SK-N-SH treated with all-trans-retinoic acid at 6 μM for 48 hours (cell line): Measurements from ENCODE around the gene CEMP1.

ENCODE experiments used
- ATAC-seq: fragments of 200-7000 bp; cut with Tn5 transposase; 3 replicates; pipeline ENCODE4 v1.9.1; 2020; ENCODE audit warnings: mild to moderate bottlenecking, moderate library complexity
- ARNTL ChIP-seq: fragments of 450-650 bp; formaldehyde crosslinking; IDR thresholded peaks from 2 replicates; pipeline ENCODE4 v1.5.0; 2020; ENCODE audit warnings: low read depth, mild to moderate bottlenecking, moderate library complexity, borderline replicate concordance
- BACH2 ChIP-seq: fragments of 250-450 bp; sonication (Bioruptor Pico); IDR thresholded peaks from 2 replicates; pipeline ENCODE4 v1.9.0; 2021; ENCODE audit warnings: mild to moderate bottlenecking, borderline replicate concordance
- CSRNP3 ChIP-seq: fragments of 250-450 bp; sonication (Bioruptor Pico); IDR thresholded peaks from 2 replicates; pipeline ENCODE4 v1.5.1; 2021; ENCODE audit warnings: mild to moderate bottlenecking, moderate library complexity
- ESRRG ChIP-seq: fragments of 250-450 bp; sonication (Bioruptor Pico); IDR thresholded peaks from 2 replicates; pipeline ENCODE4 v1.6.1; 2021; ENCODE audit warnings: mild to moderate bottlenecking
- GLIS3 ChIP-seq: fragments of 250-450 bp; sonication (Bioruptor Pico); IDR thresholded peaks from 2 replicates; pipeline ENCODE4 v1.5.0; 2020; ENCODE audit warnings: mild to moderate bottlenecking, moderate library complexity
- ISL1 ChIP-seq: fragments of 250-450 bp; sonication (Bioruptor Pico); IDR thresholded peaks from 2 replicates; pipeline ENCODE4 v2.1.2; 2022; ENCODE audit warnings: mild to moderate bottlenecking, moderate library complexity
- OSR1 ChIP-seq: fragments of 250-450 bp; sonication (Bioruptor Pico); IDR thresholded peaks from 2 replicates; pipeline ENCODE4 v1.8.0; 2022; ENCODE audit warnings: moderate library complexity, mild to moderate bottlenecking, inconsistent platforms
- PPARA ChIP-seq: fragments of 250-450 bp; sonication (Bioruptor Pico); IDR thresholded peaks from 2 replicates; pipeline ENCODE4 v1.5.0; 2020; ENCODE audit warnings: mild to moderate bottlenecking, borderline replicate concordance
- RARB ChIP-seq: fragments of 250-450 bp; sonication (Bioruptor Pico); IDR thresholded peaks from 2 replicates; pipeline ENCODE4 v1.8.0; 2021; ENCODE audit warnings: mild to moderate bottlenecking, moderate library complexity
- SNAI2 ChIP-seq: fragments of 250-450 bp; sonication (Bioruptor Pico); IDR thresholded peaks from 2 replicates; pipeline ENCODE4 v1.5.0; 2020; ENCODE audit warnings: mild to moderate bottlenecking, moderate library complexity
- TCF4 ChIP-seq: fragments of 250-450 bp; sonication (Bioruptor Pico); IDR thresholded peaks from 2 replicates; pipeline ENCODE4 v1.8.0; 2021; ENCODE audit warnings: mild to moderate bottlenecking, moderate library complexity, borderline replicate concordance
- TOX ChIP-seq: fragments of 250-450 bp; sonication (Bioruptor Pico); IDR thresholded peaks from 2 replicates; pipeline ENCODE4 v1.8.0; 2021; ENCODE audit warnings: mild to moderate bottlenecking, moderate library complexity, borderline replicate concordance
- TSHZ2 ChIP-seq: fragments of 250-450 bp; sonication (Bioruptor Pico); IDR thresholded peaks from 2 replicates; pipeline ENCODE4 v1.5.0; 2020; ENCODE audit warnings: mild to moderate bottlenecking, moderate library complexity
- ZC3H10 ChIP-seq: fragments of 250-450 bp; sonication (Bioruptor Pico); IDR thresholded peaks from 2 replicates; pipeline ENCODE4 v1.5.1; 2021; ENCODE audit warnings: mild to moderate bottlenecking, moderate library complexity
- ZFP3 ChIP-seq: fragments of 250-450 bp; sonication (Bioruptor Pico); IDR thresholded peaks from 2 replicates; pipeline ENCODE4 v1.5.0; 2020; ENCODE audit warnings: mild to moderate bottlenecking, moderate library complexity
- ZFP30 ChIP-seq: fragments of 450-650 bp; formaldehyde crosslinking; IDR thresholded peaks from 2 replicates; pipeline ENCODE4 v1.5.0; 2022; ENCODE audit warnings: mild to moderate bottlenecking, moderate library complexity
- ZNF565 ChIP-seq: fragments of 450-650 bp; formaldehyde crosslinking; conservative IDR thresholded peaks from 2 replicates; pipeline ENCODE4 v1.5.0; 2020; ENCODE audit warnings: low read depth, mild to moderate bottlenecking, moderate library complexity
- ZNF70 ChIP-seq: fragments of 450-650 bp; formaldehyde crosslinking; IDR thresholded peaks from 2 replicates; pipeline ENCODE4 v1.5.0; 2020; ENCODE audit warnings: mild to moderate bottlenecking, moderate library complexity
- ZNF8 ChIP-seq: fragments of 450-650 bp; formaldehyde crosslinking; IDR thresholded peaks from 2 replicates; pipeline ENCODE4 v1.5.0; 2020; ENCODE audit warnings: mild to moderate bottlenecking, moderate library complexity
- TF ChIP-seq, protein P1 (sequence below): fragments of 250-450 bp; sonication (Bioruptor Pico); IDR thresholded peaks from 2 replicates; pipeline ENCODE4 v1.8.0; 2020; ENCODE audit warnings: mild to moderate bottlenecking, moderate library complexity, borderline replicate concordance
- TF ChIP-seq, protein P2 (sequence below): fragments of 250-450 bp; sonication (Bioruptor Pico); IDR thresholded peaks from 2 replicates; pipeline ENCODE4 v1.8.0; 2021; ENCODE audit warnings: low read depth, mild to moderate bottlenecking, moderate library complexity, borderline replicate concordance

CEMP1 gene

DNA sequence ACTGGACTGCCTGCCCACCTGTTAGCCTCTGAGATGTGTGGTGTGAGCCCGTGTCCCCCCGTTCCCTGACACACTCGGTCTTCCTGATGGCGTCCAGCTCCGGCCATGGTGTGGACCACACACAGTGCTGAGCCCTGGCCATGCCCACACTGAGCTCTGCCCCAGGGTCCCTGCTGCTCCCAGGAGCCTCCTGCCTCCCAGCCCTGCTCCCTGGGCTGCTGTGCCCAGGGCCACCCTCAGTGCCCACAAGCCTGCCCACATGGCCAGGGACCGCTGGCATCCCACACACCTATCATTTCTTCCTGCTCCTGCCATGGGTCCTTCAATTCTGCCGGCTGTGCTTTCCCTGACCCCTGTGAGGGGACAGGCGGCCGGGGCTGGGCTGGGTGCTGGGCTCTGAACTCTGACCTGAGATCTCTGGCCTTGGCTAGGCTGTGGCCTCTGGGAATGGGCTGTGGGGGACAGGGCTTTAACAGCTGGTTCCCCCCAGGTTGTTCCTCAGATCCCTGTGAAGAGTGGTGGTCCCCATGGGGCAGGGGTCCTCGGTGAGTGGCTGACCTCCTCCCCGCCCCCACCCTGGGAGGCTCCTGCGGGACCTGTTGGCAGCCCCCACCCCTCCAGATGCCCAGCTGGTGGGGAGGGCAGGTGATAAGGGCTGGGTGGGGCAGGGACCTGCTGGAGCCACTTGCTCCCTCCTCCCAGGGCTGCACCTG, 4.0 kb downstream of the CEMP1 start:
- TF ChIP-seq ZNF8 (CRISPR knock-in tag) = no peak
- no peak for TF ChIP-seq PPARA (CRISPR knock-in tag)
- TF ChIP-seq SNAI2 = no peak
- TF ChIP-seq, all 23 proteins: peak for 0
- ATAC-seq = no peak

DNA sequence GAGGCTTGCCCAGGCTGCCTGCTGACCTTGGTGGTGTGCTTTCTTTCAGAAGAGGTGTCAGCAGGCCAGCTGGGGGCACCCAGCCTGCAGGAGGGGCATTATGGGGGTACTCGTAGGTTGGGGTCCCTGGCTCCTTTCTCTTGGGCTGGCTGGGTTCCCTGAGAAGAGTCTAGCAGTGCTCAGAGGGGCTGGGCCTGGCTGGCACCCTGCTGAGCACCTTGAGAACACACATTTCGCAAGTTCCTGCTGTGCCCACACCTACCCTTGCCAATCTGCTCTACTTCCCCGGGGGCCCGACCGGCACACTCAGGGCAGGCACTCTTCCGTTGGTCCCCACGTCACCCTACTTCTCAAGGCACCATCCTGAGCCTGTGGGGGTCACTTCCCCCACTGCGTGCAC, 5.1 kb downstream of the CEMP1 start:
- TF ChIP-seq ZNF565 (no peak), ARNTL (CRISPR knock-in tag) (no peak), BACH2 (CRISPR knock-in tag) (no peak), TCF4 (CRISPR knock-in tag) (no peak), OSR1 (CRISPR knock-in tag) (no peak), ZFP3 (CRISPR knock-in tag) (no peak), ESRRG (CRISPR knock-in tag) (no peak), ZNF70 (CRISPR knock-in tag) (no peak), ZC3H10 (CRISPR knock-in tag) (no peak), RARB (CRISPR knock-in tag) (no peak), GLIS3 (CRISPR knock-in tag) (no peak), SNAI2 (no peak), TOX (CRISPR knock-in tag) (no peak), TSHZ2 (CRISPR knock-in tag) (no peak), ZFP30 (CRISPR knock-in tag) (no peak)
- TF ChIP-seq, protein P1, sequence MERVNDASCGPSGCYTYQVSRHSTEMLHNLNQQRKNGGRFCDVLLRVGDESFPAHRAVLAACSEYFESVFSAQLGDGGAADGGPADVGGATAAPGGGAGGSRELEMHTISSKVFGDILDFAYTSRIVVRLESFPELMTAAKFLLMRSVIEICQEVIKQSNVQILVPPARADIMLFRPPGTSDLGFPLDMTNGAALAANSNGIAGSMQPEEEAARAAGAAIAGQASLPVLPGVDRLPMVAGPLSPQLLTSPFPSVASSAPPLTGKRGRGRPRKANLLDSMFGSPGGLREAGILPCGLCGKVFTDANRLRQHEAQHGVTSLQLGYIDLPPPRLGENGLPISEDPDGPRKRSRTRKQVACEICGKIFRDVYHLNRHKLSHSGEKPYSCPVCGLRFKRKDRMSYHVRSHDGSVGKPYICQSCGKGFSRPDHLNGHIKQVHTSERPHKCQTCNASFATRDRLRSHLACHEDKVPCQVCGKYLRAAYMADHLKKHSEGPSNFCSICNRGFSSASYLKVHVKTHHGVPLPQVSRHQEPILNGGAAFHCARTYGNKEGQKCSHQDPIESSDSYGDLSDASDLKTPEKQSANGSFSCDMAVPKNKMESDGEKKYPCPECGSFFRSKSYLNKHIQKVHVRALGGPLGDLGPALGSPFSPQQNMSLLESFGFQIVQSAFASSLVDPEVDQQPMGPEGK (CRISPR knock-in tag) = no peak
- TF ChIP-seq, protein P2, sequence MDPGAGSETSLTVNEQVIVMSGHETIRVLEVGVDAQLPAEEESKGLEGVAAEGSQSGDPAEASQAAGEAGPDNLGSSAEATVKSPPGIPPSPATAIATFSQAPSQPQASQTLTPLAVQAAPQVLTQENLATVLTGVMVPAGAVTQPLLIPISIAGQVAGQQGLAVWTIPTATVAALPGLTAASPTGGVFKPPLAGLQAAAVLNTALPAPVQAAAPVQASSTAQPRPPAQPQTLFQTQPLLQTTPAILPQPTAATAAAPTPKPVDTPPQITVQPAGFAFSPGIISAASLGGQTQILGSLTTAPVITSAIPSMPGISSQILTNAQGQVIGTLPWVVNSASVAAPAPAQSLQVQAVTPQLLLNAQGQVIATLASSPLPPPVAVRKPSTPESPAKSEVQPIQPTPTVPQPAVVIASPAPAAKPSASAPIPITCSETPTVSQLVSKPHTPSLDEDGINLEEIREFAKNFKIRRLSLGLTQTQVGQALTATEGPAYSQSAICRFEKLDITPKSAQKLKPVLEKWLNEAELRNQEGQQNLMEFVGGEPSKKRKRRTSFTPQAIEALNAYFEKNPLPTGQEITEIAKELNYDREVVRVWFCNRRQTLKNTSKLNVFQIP = no peak
- ATAC-seq = no peak

GRCh38 chr16:2524339-2524938, 6.8 kb downstream of the CEMP1 start:
- TF ChIP-seq, protein P2 = no peak
- no peak for TF ChIP-seq ZNF70 (CRISPR knock-in tag)
- no peak for TF ChIP-seq ISL1 (CRISPR knock-in tag)
- TF ChIP-seq RARB (CRISPR knock-in tag) = no peak
- TF ChIP-seq TSHZ2 (CRISPR knock-in tag) = no peak
- TF ChIP-seq BACH2 (CRISPR knock-in tag) = no peak
- TF ChIP-seq ZC3H10 (CRISPR knock-in tag) = no peak
- no peak for TF ChIP-seq CSRNP3
- TF ChIP-seq GLIS3 (CRISPR knock-in tag) = no peak
- no peak for TF ChIP-seq ZNF565
- no peak for TF ChIP-seq ZFP30 (CRISPR knock-in tag)
- no peak for TF ChIP-seq ZNF8 (CRISPR knock-in tag)
- TF ChIP-seq TOX (CRISPR knock-in tag) = no peak
- TF ChIP-seq, protein P1 (CRISPR knock-in tag) = no peak
- no peak for ATAC-seq
